ENCODE measurements around the gene MEGF10.

Gene MEGF10

GRCh38 chr5:127421471-127421870 is 130.9 kb downstream of the MEGF10 start:
- H2AFZ ChIP-seq (ENCODE audit: low read depth, low read length), result no peak overlapping the region
- H3K36me3 ChIP-seq (replicated peaks; ENCODE audit: low read depth, low read length), result no peaks in the 10 kb centered on the region
- no peaks in the 10 kb centered on the region for H3K9me3 ChIP-seq (ENCODE audit: insufficient read depth, low read length)
- no peak overlapping the region for H3K4me3 ChIP-seq (ENCODE audit: low read length)
- H3K27ac ChIP-seq (ENCODE audit: low read length), result no peak overlapping the region
- no peak overlapping the region for H3K4me2 ChIP-seq (ENCODE audit: low read length)
- TF ChIP-seq EZH2phosphoT487 (IDR thresholded peaks at IDR 0.05; ENCODE audit: low read depth), result no peak
- TF ChIP-seq, protein P1, sequence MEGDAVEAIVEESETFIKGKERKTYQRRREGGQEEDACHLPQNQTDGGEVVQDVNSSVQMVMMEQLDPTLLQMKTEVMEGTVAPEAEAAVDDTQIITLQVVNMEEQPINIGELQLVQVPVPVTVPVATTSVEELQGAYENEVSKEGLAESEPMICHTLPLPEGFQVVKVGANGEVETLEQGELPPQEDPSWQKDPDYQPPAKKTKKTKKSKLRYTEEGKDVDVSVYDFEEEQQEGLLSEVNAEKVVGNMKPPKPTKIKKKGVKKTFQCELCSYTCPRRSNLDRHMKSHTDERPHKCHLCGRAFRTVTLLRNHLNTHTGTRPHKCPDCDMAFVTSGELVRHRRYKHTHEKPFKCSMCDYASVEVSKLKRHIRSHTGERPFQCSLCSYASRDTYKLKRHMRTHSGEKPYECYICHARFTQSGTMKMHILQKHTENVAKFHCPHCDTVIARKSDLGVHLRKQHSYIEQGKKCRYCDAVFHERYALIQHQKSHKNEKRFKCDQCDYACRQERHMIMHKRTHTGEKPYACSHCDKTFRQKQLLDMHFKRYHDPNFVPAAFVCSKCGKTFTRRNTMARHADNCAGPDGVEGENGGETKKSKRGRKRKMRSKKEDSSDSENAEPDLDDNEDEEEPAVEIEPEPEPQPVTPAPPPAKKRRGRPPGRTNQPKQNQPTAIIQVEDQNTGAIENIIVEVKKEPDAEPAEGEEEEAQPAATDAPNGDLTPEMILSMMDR (IDR thresholded peaks at IDR 0.05; ENCODE audit: low read depth, low read length), result no peak
- H3K79me2 ChIP-seq (ENCODE audit: low read length), result no peaks in the 10 kb centered on the region
- no peak overlapping the region for H3K9ac ChIP-seq (ENCODE audit: low read length)
- H3K27me3 ChIP-seq (ENCODE audit: low read depth, low read length), result no peaks in the 10 kb centered on the region
- H4K20me1 ChIP-seq (ENCODE audit: insufficient read depth, low read length), result no peaks in the 10 kb centered on the region
- peaks cover 15% of the 10 kb centered on the region for H3K4me1 ChIP-seq (ENCODE audit: low read length)

DNA sequence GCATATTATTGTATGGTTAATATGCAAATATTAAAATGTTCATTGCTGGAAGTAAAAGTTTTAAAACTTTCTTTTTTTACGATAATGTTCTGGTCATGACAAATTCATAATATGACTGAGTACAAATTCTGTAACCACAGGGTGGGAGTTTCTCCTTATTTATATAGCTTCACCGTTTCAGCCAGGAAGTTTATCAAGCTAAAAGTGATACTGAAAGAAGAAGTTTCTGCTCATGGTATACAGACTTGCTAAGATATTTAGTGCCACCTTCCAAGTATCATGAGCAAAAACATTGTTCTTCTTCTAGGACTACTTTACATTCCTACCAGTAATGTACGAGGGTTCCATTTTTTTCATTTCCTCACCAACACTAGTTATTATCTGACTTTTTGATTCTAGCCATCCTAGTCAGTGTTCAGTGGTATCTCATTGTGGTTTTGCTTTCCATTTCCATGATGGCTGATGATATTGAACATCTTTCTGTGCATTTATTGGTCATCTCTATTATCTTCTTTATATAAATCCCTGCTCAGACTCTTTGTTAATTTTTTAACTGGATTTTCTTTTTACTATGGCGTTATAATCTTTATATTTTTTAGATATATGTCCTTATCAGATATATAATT is 132.7 kb downstream of the MEGF10 start:
- Histone ChIP-seq H2AFZ (ENCODE audit: low read depth, low read length) (no peak overlapping the region), H4K20me1 (ENCODE audit: insufficient read depth, low read length) (no peaks in the 10 kb centered on the region)

GRCh38 chr5:127425037-127425436 is 134.4 kb downstream of the MEGF10 start:
- no peak overlapping the region for H3K4me2 ChIP-seq (ENCODE audit: low read length)
- no peaks in the 10 kb centered on the region for H3K79me2 ChIP-seq (ENCODE audit: low read length)
- no peak overlapping the region for H3K4me3 ChIP-seq (ENCODE audit: low read length)
- no peak overlapping the region for H3K9ac ChIP-seq (ENCODE audit: low read length)
- no peak overlapping the region for H2AFZ ChIP-seq (ENCODE audit: low read depth, low read length)
- no peaks in the 10 kb centered on the region for H3K9me3 ChIP-seq (ENCODE audit: insufficient read depth, low read length)
- no peaks in the 10 kb centered on the region for H4K20me1 ChIP-seq (ENCODE audit: insufficient read depth, low read length)
- H3K4me1 ChIP-seq (ENCODE audit: low read length), result peaks cover 15% of the 10 kb centered on the region
- TF ChIP-seq, protein P1 (IDR thresholded peaks at IDR 0.05; ENCODE audit: low read depth, low read length), result no peak
- TF ChIP-seq EZH2phosphoT487 (IDR thresholded peaks at IDR 0.05; ENCODE audit: low read depth), result no peak
- H3K27me3 ChIP-seq (ENCODE audit: low read depth, low read length), result no peaks in the 10 kb centered on the region
- no peak overlapping the region for H3K27ac ChIP-seq (ENCODE audit: low read length)
- H3K36me3 ChIP-seq (replicated peaks; ENCODE audit: low read depth, low read length), result no peaks in the 10 kb centered on the region

More for the DNA sequence above, 132.7 kb downstream of the MEGF10 start:
- Histone ChIP-seq H3K27me3 (ENCODE audit: low read depth, low read length) (no peaks in the 10 kb centered on the region), H3K4me3 (ENCODE audit: low read length) (no peak overlapping the region), H3K9ac (ENCODE audit: low read length) (no peak overlapping the region), H3K27ac (ENCODE audit: low read length) (no peak overlapping the region), H3K9me3 (ENCODE audit: insufficient read depth, low read length) (no peaks in the 10 kb centered on the region), H3K4me2 (ENCODE audit: low read length) (peak overlapping the region; percentile 28), H3K36me3 (replicated peaks; ENCODE audit: low read depth, low read length) (no peaks in the 10 kb centered on the region), H3K79me2 (ENCODE audit: low read length) (no peaks in the 10 kb centered on the region), H3K4me1 (ENCODE audit: low read length) (peaks cover 15% of the 10 kb centered on the region)
- TF ChIP-seq, protein P1 (IDR thresholded peaks at IDR 0.05; ENCODE audit: low read depth, low read length), result no peak
- no peak for TF ChIP-seq EZH2phosphoT487 (IDR thresholded peaks at IDR 0.05; ENCODE audit: low read depth)

- Histone ChIP-seq H3K4me3 (ENCODE audit: low read length) (no peak overlapping the region), H2AFZ (ENCODE audit: low read depth, low read length) (no peak overlapping the region), H3K27ac (ENCODE audit: low read length) (no peak overlapping the region), H3K79me2 (ENCODE audit: low read length) (no peaks in the 10 kb centered on the region), H3K27me3 (ENCODE audit: low read depth, low read length) (no peaks in the 10 kb centered on the region), H3K36me3 (replicated peaks; ENCODE audit: low read depth, low read length) (no peaks in the 10 kb centered on the region), H3K9ac (ENCODE audit: low read length) (no peak overlapping the region), H3K4me2 (ENCODE audit: low read length) (no peak overlapping the region), H3K9me3 (ENCODE audit: insufficient read depth, low read length) (no peaks in the 10 kb centered on the region), H4K20me1 (ENCODE audit: insufficient read depth, low read length) (no peaks in the 10 kb centered on the region), H3K4me1 (ENCODE audit: low read length) (peaks cover 15% of the 10 kb centered on the region)
- TF ChIP-seq, protein P1 (IDR thresholded peaks at IDR 0.05; ENCODE audit: low read depth, low read length), result no peak
- TF ChIP-seq EZH2phosphoT487 (IDR thresholded peaks at IDR 0.05; ENCODE audit: low read depth), result no peak
Measured at GRCh38 chr5:127425868-127426267, 135.3 kb downstream of the MEGF10 start.
